ENCODE measurements around the gene CDKN2A.

DNA sequence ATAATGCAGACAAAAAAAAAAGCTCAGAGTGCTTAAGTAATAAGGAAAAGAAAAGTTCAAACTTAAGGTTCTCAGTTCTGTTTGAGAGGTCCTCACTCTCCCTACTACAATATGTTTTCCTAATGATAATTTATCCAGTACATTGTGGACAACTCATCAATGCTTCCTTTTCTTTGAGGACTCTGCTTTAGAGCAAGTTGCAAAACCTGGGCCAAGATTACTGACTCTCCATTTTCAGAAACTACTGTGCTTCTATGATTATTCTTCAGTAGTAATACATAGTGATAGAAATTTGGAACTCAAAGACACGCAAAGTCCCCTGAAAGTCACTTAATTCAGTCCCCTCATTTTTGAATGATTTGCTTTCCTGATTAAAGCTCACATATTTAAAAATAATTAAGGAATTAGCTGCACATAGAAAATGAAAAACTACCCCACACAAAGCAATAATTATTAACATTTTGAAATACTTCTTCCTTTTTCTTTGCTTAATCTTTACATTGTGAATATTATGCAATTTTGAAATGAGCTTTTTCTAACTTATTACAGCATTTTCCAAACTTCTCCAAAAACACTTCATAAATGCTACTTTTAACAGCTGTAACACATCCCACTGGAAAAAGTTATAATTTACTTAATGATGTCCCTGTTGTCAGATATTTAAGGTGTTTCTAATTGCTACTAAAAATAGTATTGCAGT, 11.2 kb downstream of the CDKN2A start:
- TF ChIP-seq, protein P1, sequence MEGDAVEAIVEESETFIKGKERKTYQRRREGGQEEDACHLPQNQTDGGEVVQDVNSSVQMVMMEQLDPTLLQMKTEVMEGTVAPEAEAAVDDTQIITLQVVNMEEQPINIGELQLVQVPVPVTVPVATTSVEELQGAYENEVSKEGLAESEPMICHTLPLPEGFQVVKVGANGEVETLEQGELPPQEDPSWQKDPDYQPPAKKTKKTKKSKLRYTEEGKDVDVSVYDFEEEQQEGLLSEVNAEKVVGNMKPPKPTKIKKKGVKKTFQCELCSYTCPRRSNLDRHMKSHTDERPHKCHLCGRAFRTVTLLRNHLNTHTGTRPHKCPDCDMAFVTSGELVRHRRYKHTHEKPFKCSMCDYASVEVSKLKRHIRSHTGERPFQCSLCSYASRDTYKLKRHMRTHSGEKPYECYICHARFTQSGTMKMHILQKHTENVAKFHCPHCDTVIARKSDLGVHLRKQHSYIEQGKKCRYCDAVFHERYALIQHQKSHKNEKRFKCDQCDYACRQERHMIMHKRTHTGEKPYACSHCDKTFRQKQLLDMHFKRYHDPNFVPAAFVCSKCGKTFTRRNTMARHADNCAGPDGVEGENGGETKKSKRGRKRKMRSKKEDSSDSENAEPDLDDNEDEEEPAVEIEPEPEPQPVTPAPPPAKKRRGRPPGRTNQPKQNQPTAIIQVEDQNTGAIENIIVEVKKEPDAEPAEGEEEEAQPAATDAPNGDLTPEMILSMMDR (conservative IDR thresholded peaks at IDR 0.05) = no peak
- TF ChIP-seq EZH2 (IDR thresholded peaks at IDR 0.05; ENCODE audit: low read depth) = no peak
